ENCODE measurements around the gene ZNF280C. TPM values are rescaled to one million over a fixed set of nuclear protein-coding genes. Genes with fewer than 3 reads are reported as not detected.

The ZNF280C gene
- total and polyA plus RNA-seq, 9 donors: 2.0 to 8.0 (median 4.8) TPM

- no peaks in the 10 kb centered on the region for H3K9me3 ChIP-seq
- 30 to 46% (median 40%) methylated on average over 4 of the region's 4 CpGs for WGBS, 3 donors
- peak overlapping the region; percentile 39 for H3K4me3 ChIP-seq
- peak overlapping the region in 1 of 2 donors; percentile 77 for H3K27ac ChIP-seq
- intact Hi-C loops (cut with DNase I): no loop called here
- DNase-seq: no peak
- no peaks in the 10 kb centered on the region for H3K36me3 ChIP-seq
- TF ChIP-seq EP300 (IDR thresholded peaks at IDR 0.05): no peak
- no peak for TF ChIP-seq POLR2A (IDR thresholded peaks at IDR 0.05)
- no peak for TF ChIP-seq CTCF (IDR thresholded peaks at IDR 0.05)
- peaks cover 2% of the 10 kb centered on the region for H3K4me1 ChIP-seq (ENCODE audit: insufficient read depth)
- no peaks in the 10 kb centered on the region for H3K27me3 ChIP-seq
Observed at GRCh38 chrX:130166503-130166777, 102.3 kb downstream of the ZNF280C start.

- Histone ChIP-seq H3K27me3 (no peaks in the 10 kb centered on the region), H3K4me3 (peak within 1 kb of the TSS; percentile 39), H3K36me3 (no peaks in the 10 kb centered on the region), H3K27ac (peak within 1 kb of the TSS; percentile 47 to 77), H3K4me1 (ENCODE audit: insufficient read depth) (peaks cover 2% of the 10 kb centered on the region), H3K9me3 (no peaks in the 10 kb centered on the region)
- intact Hi-C loops (cut with DNase I): no loop called here
- peak; percentile 46 for TF ChIP-seq POLR2A (IDR thresholded peaks at IDR 0.05)
- TF ChIP-seq CTCF (IDR thresholded peaks at IDR 0.05): no peak
- DNase-seq: peak; percentile 89 to 92 (median 90)
- 34 to 41% (median 38%) methylated on average over 50 of the region's 50 CpGs for WGBS, 3 donors
Observed at GRCh38 chrX:130165703-130166502, 102.8 kb downstream of the ZNF280C start, which contains the start of gene AIFM1. Gene AIFM1, minus strand, starts transcription at chrX:130165841. Its CDS starts 185 bp downstream, at chrX:130165656.

GRCh38 chrX:130165181-130165702 is 103.5 kb downstream of the ZNF280C start:
- Histone ChIP-seq H3K36me3 (no peaks in the 10 kb centered on the region), H3K9me3 (no peaks in the 10 kb centered on the region), H3K4me3 (peak overlapping the region; percentile 39), H3K27ac (peak overlapping the region; percentile 47 to 77), H3K27me3 (no peaks in the 10 kb centered on the region), H3K4me1 (ENCODE audit: insufficient read depth) (peaks cover 2% of the 10 kb centered on the region)
- TF ChIP-seq EP300 (IDR thresholded peaks at IDR 0.05): no peak
- no peak for TF ChIP-seq POLR2A (IDR thresholded peaks at IDR 0.05)
- no peak for TF ChIP-seq CTCF (IDR thresholded peaks at IDR 0.05)
- intact Hi-C loops (cut with DNase I): no loop called here
- 28 to 54% (median 30%) methylated on average over 32 of the region's 32 CpGs for WGBS, 3 donors
- peak in 3 of 5 donors; percentile 55 to 64 (median 56) for DNase-seq

- H3K4me3 ChIP-seq: no peak overlapping the region
Observed at GRCh38 chrX:130163398-130163797, 105.3 kb downstream of the ZNF280C start.

More at GRCh38 chrX:130163398-130163797, 105.3 kb downstream of the ZNF280C start:
- H3K9me3 ChIP-seq: no peaks in the 10 kb centered on the region
- intact Hi-C loops (cut with DNase I): no loop called here
- 63 to 78% (median 75%) methylated on average over 2 of the region's 2 CpGs for WGBS, 3 donors
- no peaks in the 10 kb centered on the region for H3K27me3 ChIP-seq
- TF ChIP-seq EP300 (IDR thresholded peaks at IDR 0.05) (no peak), CTCF (IDR thresholded peaks at IDR 0.05) (no peak), POLR2A (IDR thresholded peaks at IDR 0.05) (no peak)
- H3K27ac ChIP-seq: no peak overlapping the region
- H3K36me3 ChIP-seq: no peaks in the 10 kb centered on the region
- peaks cover 2% of the 10 kb centered on the region for H3K4me1 ChIP-seq (ENCODE audit: insufficient read depth)
- no peak for DNase-seq

Measured in ovary (tissue), 9 donors.